Measurements from ENCODE around the gene SH3BP5L.

The SH3BP5L gene

DNA sequence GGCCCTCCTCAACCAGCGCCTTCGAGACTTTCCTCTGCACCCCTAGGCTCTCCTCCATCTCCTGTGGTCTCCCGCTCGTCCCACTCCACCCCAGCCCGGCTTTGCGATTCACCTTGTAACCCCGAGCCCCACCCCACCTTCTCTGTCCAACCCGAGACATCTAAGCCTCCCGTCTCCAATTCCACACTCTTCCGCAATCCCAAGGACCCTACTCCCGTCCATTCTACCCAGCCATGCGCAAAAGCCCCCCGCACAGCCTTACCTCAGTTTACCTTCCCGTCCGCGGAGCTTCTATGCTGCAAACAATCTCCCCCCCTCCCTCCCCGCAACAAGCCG is 174 bp downstream of the SH3BP5L start:
- DNase-seq (ENCODE audit: low read depth) = no peak

GRCh38 chr1:248825136-248825535 is 579 bp downstream of the SH3BP5L start:
- no peak for DNase-seq (ENCODE audit: low read depth)

- no peak for DNase-seq (ENCODE audit: low read depth)
These were observed 1.0 kb downstream of the SH3BP5L start for GRCh38 chr1:248824701-248825100.

GRCh38 chr1:248824301-248824700 is 1.4 kb downstream of the SH3BP5L start:
- no peak for DNase-seq (ENCODE audit: low read depth)

- DNase-seq (ENCODE audit: low read depth) = peak; percentile 89
These were observed 2.2 kb downstream of the SH3BP5L start for GRCh38 chr1:248823517-248824001.

DNA sequence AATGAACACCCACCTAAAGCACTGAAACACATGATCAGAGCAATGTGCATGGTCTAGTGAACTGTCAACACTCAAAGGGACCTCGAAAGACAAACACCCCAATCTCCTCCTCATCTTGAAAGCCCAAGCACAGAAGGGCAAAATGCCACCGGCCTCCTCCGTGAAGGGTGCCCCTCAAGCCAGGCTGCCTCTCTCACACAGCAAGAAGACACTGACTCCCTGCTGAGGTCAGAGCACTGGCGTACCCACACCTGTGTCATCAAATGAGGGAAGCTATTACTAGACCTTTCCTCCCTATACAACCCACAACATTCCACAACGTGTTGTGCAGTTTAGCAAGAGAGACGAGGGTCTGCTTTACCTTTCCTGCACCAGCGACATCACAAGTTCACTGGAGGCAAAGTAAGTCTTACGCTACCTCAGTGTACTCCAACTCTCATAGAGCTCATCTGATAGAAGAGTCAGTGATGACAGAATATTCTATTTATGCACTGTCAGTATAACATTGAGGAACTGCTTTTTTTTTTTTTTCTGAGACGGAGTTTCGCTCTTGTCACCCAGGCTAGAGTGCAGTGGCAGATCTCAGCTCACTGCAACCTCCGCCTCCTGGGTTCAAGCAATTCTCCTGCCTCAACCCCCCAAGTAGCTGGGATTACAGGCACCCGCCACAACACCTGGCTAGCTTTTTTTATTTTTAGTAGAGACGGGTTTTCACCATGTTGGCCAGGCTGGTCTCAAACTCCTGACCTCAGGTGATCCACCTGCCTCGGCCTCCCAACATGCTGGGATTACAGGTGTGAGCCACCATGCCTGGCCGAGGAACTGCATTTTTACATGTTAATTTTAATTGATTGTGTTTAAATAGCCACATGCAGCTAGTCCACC is 3.3 kb downstream of the SH3BP5L start:
- no peak for DNase-seq (ENCODE audit: low read depth)

DNA sequence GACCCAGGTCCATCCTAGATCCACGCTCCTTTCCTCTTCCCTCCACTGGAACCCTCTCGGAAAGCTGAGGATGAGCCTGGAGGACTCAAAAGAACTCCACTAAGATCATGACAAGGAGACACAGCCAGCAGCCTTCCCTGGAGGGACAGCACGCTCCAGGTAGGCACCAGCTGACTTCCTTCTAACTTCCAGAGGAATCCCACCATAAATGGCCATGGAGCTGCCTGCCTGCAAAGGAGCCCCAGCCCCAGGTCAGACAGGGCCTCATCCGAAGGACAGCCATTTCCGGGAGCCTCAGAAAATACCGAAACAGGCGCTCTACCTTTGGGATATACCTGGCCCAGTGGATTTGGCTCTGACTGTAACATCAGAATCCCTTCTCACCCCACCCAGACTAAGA is 4.1 kb downstream of the SH3BP5L start:
- no peak for DNase-seq (ENCODE audit: low read depth)

GRCh38 chr1:248821101-248821500 is 4.6 kb downstream of the SH3BP5L start:
- DNase-seq (ENCODE audit: low read depth) = peak; percentile 52

- DNase-seq (ENCODE audit: low read depth) = no peak
These were observed 5.6 kb downstream of the SH3BP5L start for GRCh38 chr1:248820041-248820585.

GRCh38 chr1:248818505-248819374 is 7.0 kb downstream of the SH3BP5L start:
- no peak for DNase-seq (ENCODE audit: low read depth)

GRCh38 chr1:248817065-248817464 is 8.7 kb downstream of the SH3BP5L start:
- peak; percentile 59 for DNase-seq (ENCODE audit: low read depth)

GRCh38 chr1:248816042-248816851 is 9.5 kb downstream of the SH3BP5L start:
- no peak for DNase-seq (ENCODE audit: low read depth)

DNA sequence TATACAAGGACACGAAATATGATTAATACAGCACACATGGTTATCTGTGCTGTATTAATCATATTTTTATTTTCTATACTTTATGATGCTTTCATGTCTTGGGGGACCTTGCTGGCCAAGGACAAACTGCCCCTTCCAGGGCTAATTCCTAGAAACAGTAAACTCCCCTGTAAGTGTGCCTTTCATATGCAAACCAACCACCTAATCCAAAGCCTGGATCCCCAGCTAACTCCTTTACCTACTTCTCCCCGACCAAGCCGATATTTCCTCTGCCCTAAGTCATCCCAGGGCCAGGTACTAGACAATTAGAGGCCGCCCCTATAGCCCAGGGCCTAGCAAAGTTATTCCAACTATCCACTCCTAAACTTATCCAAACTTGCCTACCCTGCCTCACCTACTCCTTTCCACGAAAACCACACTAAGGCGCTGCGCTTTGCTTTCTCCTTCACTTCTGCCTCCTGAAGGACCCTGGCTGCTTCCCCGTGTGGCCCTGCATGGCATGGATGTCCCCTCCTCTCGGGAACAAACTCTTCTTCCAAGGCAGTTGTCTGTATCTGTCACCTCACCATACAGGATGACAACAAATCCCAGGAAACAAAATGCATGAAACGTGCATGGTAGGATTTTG is 10.2 kb downstream of the SH3BP5L start:
- DNase-seq (ENCODE audit: low read depth) = no peak

GRCh38 chr1:248814351-248814750 is 11.4 kb downstream of the SH3BP5L start:
- DNase-seq (ENCODE audit: low read depth) = no peak

DNA sequence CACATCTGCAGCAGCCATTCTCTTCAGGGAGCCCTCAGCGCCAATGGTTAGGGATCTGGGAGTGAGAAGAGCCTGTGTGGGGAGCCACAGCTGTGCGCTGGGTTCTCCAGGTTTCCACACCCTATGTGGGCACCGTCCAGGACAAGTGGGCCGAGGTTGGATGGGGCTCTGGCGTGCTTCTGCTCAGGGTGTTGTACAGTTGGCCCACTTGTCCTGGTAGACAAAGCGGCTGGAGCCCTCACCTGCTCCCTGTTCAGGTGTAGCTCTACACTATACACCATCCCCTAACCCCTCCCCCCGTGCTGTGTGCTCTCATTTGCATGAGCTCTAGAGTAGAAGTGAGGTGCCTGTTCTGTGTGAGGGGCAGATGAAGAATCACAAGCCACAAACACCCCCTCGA is 12.2 kb downstream of the SH3BP5L start:
- DNase-seq (ENCODE audit: low read depth) = no peak

DNA sequence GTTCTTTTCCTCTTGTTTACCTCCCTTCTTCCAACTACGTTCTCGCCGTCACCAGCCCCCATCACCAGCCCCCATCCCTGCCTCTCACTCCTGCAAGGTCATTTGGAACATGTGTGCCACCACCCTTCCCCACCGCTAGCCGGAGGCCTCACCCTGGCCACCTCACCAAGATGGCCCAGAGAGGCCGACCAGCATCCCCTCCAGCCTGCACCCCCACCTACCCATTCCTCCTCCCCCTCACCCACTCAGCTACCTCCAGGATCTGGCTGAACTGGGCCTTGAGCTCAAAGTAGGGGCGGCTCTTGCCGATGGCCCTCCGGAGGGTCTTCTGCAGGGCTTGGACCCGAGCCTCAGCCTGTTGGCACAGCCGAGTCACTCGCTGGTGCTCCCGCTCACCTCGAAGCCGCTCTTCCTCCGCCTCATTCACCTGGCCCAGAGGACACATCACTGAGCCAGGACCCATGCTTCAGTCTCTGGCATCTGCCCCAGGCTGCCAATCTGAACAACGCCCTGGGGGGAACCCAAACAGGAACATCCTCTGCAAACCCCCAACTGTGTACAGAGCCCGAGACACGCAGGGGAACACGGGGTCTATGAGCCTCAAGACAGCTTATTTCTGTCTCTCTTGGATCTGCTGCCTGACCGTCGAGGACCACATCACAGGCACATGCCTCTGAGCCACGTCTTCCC is 12.8 kb downstream of the SH3BP5L start:
- DNase-seq (ENCODE audit: low read depth) = no peak

- no peak for DNase-seq (ENCODE audit: low read depth)
These were observed 13.9 kb downstream of the SH3BP5L start for GRCh38 chr1:248811514-248812490.

DNA sequence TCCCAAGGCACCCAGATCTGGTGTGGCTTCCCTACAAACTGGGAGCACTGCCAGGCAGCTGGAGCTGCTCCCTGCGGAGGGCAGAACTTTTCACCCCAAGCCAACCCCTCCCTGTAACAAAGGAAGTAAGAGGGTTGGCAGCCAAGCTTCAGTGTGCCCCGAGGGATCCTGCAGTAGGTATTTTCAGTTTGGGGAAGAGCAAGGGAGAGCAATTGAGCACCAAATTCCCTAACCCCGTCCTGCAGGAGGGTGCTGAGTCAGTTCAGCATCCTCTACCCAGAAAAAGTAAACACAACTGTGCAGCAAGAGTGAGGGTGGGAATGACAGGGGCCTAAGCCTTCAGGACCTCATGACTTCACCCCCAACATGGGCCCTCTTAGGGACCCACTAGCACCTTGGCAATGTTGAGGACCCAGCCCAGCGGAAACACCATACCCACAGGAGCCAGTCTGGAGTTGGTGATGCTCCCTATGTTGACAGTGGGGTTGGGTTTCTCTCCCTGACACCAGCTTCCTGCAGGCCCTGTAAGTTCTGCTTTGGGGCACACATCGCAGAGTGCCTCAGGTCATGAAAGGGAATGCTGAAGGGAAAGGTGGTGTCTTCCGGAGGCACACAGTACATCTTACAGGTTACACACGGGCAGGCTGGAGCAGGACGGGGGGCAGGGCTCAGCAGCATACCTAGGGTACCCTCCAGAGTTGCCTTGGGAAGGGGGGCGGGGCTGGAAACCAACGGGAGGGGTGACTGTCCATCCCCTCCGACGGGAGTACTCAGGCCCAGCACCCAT is 14.8 kb downstream of the SH3BP5L start:
- DNase-seq (ENCODE audit: low read depth) = no peak
